ENCODE results near the gene ZNRF3.
A peak's percentile ranks its signal among the peaks of the same experiment; 100 is the strongest.

The ZNRF3 gene

DNA sequence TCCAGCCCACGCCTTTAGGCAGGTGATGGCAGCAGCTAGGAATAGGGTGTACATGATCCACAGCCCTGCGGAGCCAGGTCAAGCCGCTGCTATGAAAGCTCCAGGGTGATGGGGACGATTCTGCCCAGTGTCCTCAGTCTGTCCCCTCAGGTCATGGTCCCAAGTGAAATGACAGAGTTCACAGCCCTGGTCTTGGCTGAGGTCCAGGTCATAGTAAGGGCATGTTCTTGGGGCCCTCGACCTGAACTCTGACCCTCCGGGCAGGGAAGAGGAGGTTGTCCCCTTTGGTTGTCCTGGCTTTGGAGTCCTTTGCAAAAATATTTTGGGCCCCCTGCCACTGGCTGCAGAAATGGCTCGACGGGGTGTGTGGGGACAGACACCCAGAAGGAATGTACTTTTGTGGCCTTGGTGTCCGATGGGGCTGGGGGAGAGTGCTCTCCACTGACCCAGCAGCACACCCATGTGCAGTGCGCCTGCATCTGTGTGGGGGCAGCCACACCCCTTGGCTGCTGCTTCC lies 170.9 kb downstream of the ZNRF3 start:
- no peaks in the 10 kb centered on the region for H3K27me3 ChIP-seq (ENCODE audit: control insufficient read depth, insufficient read depth, low read length)
- no peak overlapping the region for H3K27ac ChIP-seq (ENCODE audit: low read length)
- H3K4me3 ChIP-seq (ENCODE audit: low read length), result no peak overlapping the region
- H3K4me1 ChIP-seq (ENCODE audit: control insufficient read depth, low read depth, low read length), result peaks cover 34% of the 10 kb centered on the region
- H3K36me3 ChIP-seq (ENCODE audit: control insufficient read depth, low read depth, low read length), result peaks cover 17% of the 10 kb centered on the region
- no peaks in the 10 kb centered on the region for H3K9me3 ChIP-seq (ENCODE audit: control insufficient read depth, low read depth, low read length)
- H3K9ac ChIP-seq (ENCODE audit: low read length), result no peak overlapping the region

DNA sequence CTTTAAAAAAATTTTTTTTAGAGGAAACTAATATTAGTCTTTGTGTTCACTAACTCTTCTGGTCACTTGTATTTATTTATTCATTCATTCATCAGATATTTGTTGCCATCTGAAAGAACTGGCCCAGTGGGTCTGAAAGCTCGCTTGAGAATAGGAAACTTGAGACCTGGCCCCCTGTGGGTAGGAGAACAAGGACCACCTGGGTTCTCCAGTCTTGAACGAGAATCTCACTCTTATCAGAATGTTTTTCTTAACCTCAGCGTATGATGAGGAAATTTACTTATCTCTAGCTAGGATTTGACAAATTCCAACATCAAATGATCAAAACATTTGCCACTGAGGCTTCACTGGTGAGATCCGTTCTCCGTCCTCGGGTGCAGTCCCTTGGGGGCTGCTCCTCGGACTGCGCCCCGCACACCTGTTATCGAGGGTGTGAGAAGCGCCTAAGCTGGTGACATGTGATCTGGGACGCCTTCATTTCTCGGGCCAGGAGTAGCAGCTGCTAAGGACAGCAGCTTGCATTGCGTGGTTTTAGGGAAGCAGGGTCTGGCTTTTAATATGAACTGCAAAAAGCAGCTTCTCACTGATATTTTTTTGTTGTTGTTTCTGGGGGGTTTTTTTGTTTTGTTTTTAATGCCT lies 171.9 kb downstream of the ZNRF3 start:
- no peaks in the 10 kb centered on the region for H3K27me3 ChIP-seq (ENCODE audit: control insufficient read depth, insufficient read depth, low read length)
- H3K4me1 ChIP-seq (ENCODE audit: control insufficient read depth, low read depth, low read length), result peaks cover 34% of the 10 kb centered on the region
- H3K27ac ChIP-seq (ENCODE audit: low read length), result no peak overlapping the region
- no peak overlapping the region for H3K9ac ChIP-seq (ENCODE audit: low read length)
- H3K36me3 ChIP-seq (ENCODE audit: control insufficient read depth, low read depth, low read length), result peaks cover 8% of the 10 kb centered on the region
- H3K4me3 ChIP-seq (ENCODE audit: low read length), result peak overlapping the region; percentile 39
- H3K9me3 ChIP-seq (ENCODE audit: control insufficient read depth, low read depth, low read length), result no peaks in the 10 kb centered on the region

DNA sequence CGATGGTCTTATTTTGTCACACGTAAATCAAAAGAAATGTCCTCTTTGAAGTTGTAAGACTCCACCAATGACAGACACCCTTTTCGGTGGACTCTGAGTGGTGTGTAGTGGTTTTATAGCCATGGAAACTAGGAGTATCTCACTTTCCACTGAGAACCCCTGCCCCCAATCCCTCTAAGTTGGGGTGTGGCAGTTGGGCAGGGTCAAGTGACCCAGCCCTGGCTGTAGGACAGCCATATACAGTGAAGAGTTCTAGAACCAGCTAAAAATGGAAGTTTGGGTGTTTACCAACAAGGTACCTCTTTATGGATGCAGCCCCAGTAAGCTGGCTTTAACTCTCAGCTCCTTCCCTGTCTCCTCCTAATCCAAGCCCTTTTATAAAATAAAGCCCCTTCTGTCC lies 173.1 kb downstream of the ZNRF3 start:
- H3K9ac ChIP-seq (ENCODE audit: low read length), result no peak overlapping the region
- H3K4me3 ChIP-seq (ENCODE audit: low read length), result no peak overlapping the region
- no peaks in the 10 kb centered on the region for H3K36me3 ChIP-seq (ENCODE audit: control insufficient read depth, low read depth, low read length)

DNA sequence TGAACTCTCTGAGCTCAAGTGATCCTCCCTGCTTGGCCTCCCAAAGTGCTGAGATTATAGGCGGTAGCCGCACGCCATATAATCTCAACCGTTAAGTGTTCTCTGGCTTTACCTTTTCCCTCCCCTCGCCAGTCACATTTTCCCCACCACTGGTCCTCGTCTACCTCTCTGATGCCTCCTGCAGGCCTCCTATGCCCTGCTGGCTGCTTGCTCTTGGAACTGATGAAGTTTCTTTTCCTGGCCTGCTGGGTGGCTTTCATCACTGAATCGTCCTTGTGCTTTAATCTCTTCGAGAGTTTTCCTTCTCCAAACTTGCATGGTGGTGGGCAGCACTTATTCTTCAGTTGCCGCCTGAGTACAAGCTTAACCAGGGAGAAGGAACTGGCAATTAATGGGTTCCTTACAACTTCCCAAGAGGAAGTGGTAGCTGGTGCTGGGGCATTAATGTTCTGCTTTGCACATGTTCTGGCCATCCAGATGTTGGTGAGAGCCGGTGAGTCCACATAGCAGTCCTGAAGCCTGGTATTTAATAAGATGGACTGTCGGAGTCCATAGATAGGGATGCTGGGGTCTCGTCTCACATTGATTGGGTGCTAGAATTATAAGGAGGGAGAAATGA lies 177.0 kb downstream of the ZNRF3 start:
- Histone ChIP-seq H3K36me3 (ENCODE audit: control insufficient read depth, low read depth, low read length) (no peaks in the 10 kb centered on the region), H3K9ac (ENCODE audit: low read length) (no peak overlapping the region)

More for the DNA sequence above, 173.1 kb downstream of the ZNRF3 start:
- Histone ChIP-seq H3K9me3 (ENCODE audit: control insufficient read depth, low read depth, low read length) (no peaks in the 10 kb centered on the region), H3K4me1 (ENCODE audit: control insufficient read depth, low read depth, low read length) (peaks cover 34% of the 10 kb centered on the region), H3K27me3 (ENCODE audit: control insufficient read depth, insufficient read depth, low read length) (no peaks in the 10 kb centered on the region), H3K27ac (ENCODE audit: low read length) (no peak overlapping the region)

DNA sequence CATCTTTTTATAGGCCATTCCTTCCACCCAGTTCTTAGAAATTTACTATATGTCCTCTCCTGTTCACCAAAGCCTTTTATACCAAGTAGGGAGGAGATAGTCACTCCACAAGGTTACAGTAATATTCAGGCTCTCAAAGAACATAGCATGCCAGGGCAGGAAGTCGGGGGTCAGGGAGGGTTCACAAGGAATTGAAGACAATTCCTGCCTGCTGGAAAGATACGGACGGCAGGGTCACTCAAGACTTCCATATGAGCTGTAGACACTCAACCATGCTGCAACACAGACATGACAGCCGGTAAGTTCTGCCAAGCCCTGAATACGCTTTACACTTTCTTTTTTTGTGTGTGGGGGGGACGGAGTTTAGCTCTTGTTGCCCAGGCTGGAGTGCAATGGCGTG lies 177.6 kb downstream of the ZNRF3 start:
- H3K9me3 ChIP-seq (ENCODE audit: control insufficient read depth, low read depth, low read length), result no peaks in the 10 kb centered on the region
- H3K27me3 ChIP-seq (ENCODE audit: control insufficient read depth, insufficient read depth, low read length), result no peaks in the 10 kb centered on the region
- H3K4me3 ChIP-seq (ENCODE audit: low read length), result no peak overlapping the region

More for the DNA sequence above, 177.0 kb downstream of the ZNRF3 start:
- Histone ChIP-seq H3K27ac (ENCODE audit: low read length) (no peak overlapping the region), H3K9me3 (ENCODE audit: control insufficient read depth, low read depth, low read length) (no peaks in the 10 kb centered on the region), H3K27me3 (ENCODE audit: control insufficient read depth, insufficient read depth, low read length) (no peaks in the 10 kb centered on the region), H3K4me3 (ENCODE audit: low read length) (no peak overlapping the region), H3K4me1 (ENCODE audit: control insufficient read depth, low read depth, low read length) (peaks cover 10% of the 10 kb centered on the region)

DNA sequence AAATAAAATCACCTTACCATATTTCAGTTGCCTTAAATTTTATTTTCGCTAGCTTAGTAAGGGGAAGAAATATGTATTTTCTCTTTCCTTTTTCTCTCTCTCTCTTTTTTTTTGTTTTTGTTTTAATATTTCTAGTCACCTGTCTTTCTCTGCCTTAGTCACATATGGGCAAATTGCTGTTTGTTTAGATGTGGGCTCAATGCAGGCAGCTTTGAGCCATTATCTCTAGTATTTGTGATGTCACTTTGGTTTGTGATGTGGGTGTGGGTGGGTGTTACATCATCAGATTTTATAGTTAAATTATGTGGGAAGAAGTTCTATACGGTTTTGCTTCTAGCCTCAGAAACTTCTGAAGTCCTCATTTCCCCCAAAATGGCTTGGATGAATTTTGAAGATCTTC lies 178.4 kb downstream of the ZNRF3 start, which contains the start of gene C22orf31:
TSS of gene C22orf31 (minus strand) at position 59 of the 400 bp plus-strand sequence. CDS start at position 20, 39 bp downstream.
- no peaks in the 10 kb centered on the region for H3K4me1 ChIP-seq (ENCODE audit: control insufficient read depth, low read depth, low read length)
- H3K4me3 ChIP-seq (ENCODE audit: low read length), result no peak within 1 kb of the TSS
- no peaks in the 10 kb centered on the region for H3K9me3 ChIP-seq (ENCODE audit: control insufficient read depth, low read depth, low read length)
- H3K27ac ChIP-seq (ENCODE audit: low read length), result no peak within 1 kb of the TSS
- no peak within 1 kb of the TSS for H3K9ac ChIP-seq (ENCODE audit: low read length)
- no peaks in the 10 kb centered on the region for H3K36me3 ChIP-seq (ENCODE audit: control insufficient read depth, low read depth, low read length)
- no peaks in the 10 kb centered on the region for H3K27me3 ChIP-seq (ENCODE audit: control insufficient read depth, insufficient read depth, low read length)

More for the DNA sequence above, 177.6 kb downstream of the ZNRF3 start:
- no peaks in the 10 kb centered on the region for H3K36me3 ChIP-seq (ENCODE audit: control insufficient read depth, low read depth, low read length)
- no peak overlapping the region for H3K9ac ChIP-seq (ENCODE audit: low read length)
- no peak overlapping the region for H3K27ac ChIP-seq (ENCODE audit: low read length)
- peaks cover 4% of the 10 kb centered on the region for H3K4me1 ChIP-seq (ENCODE audit: control insufficient read depth, low read depth, low read length)

DNA sequence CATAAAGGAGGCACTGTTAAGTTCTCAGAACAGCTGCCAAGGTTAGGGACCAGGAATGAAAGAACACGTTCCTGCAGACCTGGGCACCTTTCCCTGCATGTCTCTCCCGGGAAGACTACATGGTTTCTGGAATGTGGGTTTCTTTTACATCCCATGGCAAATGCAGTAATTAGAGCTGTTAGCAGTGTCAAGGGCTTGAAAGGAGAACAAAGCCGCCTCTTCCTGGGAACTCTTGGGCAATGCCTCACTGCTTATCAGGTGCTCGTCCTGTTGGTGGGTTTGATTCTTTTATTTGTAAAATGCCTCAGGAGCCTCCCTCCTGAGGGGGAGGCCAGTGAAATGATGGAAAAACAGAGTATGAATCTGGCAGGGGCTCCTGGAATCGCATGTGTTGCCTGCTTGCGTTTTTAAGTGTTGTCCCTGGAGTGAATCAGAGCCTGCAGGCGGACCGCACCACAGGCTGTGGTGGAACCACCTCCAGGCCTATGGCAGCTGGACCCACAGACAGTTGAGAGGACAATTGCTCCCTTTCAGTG lies 179.0 kb downstream of the ZNRF3 start:
- no peaks in the 10 kb centered on the region for H3K36me3 ChIP-seq (ENCODE audit: control insufficient read depth, low read depth, low read length)
- no peak overlapping the region for H3K9ac ChIP-seq (ENCODE audit: low read length)
- H3K27me3 ChIP-seq (ENCODE audit: control insufficient read depth, insufficient read depth, low read length), result no peaks in the 10 kb centered on the region
- no peaks in the 10 kb centered on the region for H3K9me3 ChIP-seq (ENCODE audit: control insufficient read depth, low read depth, low read length)
- no peak overlapping the region for H3K27ac ChIP-seq (ENCODE audit: low read length)
- no peak overlapping the region for H3K4me3 ChIP-seq (ENCODE audit: low read length)
- H3K4me1 ChIP-seq (ENCODE audit: control insufficient read depth, low read depth, low read length), result no peaks in the 10 kb centered on the region

DNA sequence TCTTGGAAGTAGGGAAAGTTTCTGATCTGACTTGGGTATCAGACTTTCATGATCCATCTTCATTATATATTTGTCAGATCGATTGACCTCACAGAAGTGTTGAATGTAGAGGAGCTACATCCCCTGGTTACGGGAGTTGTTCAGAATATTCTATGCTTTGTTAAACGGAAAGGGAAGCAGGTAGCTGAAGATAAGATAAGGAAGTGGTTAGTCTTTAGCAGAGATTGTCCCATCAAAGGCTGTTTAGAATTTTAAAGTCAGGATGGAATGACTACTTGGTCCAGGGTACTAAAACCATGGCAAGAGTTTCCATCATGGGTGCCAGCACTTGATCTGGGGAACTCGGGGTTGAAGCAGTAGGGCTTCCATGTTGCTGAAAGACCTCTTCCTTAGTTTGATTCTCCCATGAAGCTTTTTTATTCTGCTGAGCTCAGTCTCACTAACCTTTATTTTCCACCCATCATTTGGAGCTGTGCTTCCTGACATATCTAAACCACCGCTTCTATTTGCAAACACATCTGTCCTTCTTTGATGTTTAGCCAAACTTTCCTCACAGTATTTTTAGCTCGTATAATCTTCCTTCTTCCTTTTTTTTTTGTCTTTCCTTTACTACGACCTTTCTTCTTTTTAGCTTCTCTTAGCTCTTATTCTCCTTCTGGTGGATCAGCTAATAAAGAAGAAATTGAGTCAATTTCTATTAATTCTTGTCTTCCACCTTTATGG lies 182.3 kb downstream of the ZNRF3 start:
- no peaks in the 10 kb centered on the region for H3K9me3 ChIP-seq (ENCODE audit: control insufficient read depth, low read depth, low read length)
- H3K36me3 ChIP-seq (ENCODE audit: control insufficient read depth, low read depth, low read length), result no peaks in the 10 kb centered on the region
- H3K27ac ChIP-seq (ENCODE audit: low read length), result no peak overlapping the region
- H3K4me1 ChIP-seq (ENCODE audit: control insufficient read depth, low read depth, low read length), result no peaks in the 10 kb centered on the region
- H3K9ac ChIP-seq (ENCODE audit: low read length), result no peak overlapping the region
- peaks cover 14% of the 10 kb centered on the region for H3K27me3 ChIP-seq (ENCODE audit: control insufficient read depth, insufficient read depth, low read length)
- no peak overlapping the region for H3K4me3 ChIP-seq (ENCODE audit: low read length)

DNA sequence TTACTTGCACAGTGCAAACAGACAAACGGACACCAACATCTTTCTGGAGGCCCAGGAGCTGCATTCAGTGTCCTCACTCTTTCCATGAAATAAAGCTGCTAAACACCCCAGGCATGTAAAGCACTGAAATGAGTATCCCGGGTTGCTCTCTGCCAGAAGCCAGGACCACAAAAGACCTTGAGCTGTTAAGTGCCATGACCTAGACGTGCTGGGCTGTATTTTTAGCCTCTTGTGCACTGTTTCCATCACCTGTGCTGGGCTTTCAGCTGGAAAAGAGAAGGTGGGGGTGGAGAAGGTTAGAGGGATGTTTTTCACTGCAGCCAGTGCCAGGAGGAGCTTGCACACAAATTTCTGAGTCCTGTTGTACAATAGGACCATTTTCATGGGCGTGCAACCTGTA lies 186.1 kb downstream of the ZNRF3 start:
- Histone ChIP-seq H3K36me3 (ENCODE audit: control insufficient read depth, low read depth, low read length) (no peaks in the 10 kb centered on the region), H3K27me3 (ENCODE audit: control insufficient read depth, insufficient read depth, low read length) (peaks cover 48% of the 10 kb centered on the region), H3K9ac (ENCODE audit: low read length) (no peak overlapping the region), H3K4me3 (ENCODE audit: low read length) (no peak overlapping the region), H3K27ac (ENCODE audit: low read length) (no peak overlapping the region), H3K4me1 (ENCODE audit: control insufficient read depth, low read depth, low read length) (peaks cover 10% of the 10 kb centered on the region), H3K9me3 (ENCODE audit: control insufficient read depth, low read depth, low read length) (no peaks in the 10 kb centered on the region)

DNA sequence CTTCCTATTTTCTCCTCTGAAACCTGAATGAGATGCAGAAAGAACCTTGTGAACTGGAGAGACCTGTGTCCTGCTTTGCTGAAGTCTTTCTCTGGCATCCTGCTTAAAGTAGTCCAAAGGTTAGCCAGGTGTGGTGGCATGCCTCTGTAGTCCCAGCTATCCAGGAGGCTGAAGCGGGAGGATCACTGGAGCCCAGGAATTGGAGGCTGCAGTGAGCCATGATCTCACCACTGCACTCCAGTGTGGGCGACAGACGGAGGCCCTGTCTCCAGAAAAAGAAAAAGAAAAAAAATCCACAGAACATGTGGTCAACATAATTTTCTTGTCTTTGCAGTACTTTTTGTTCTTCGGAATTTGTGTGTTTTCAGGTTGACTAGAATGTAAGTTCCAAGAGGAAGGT lies 187.1 kb downstream of the ZNRF3 start:
- Histone ChIP-seq H3K27ac (ENCODE audit: low read length) (no peak overlapping the region), H3K27me3 (ENCODE audit: control insufficient read depth, insufficient read depth, low read length) (peaks cover 58% of the 10 kb centered on the region), H3K9me3 (ENCODE audit: control insufficient read depth, low read depth, low read length) (no peaks in the 10 kb centered on the region), H3K4me1 (ENCODE audit: control insufficient read depth, low read depth, low read length) (peaks cover 10% of the 10 kb centered on the region), H3K9ac (ENCODE audit: low read length) (no peak overlapping the region), H3K36me3 (ENCODE audit: control insufficient read depth, low read depth, low read length) (no peaks in the 10 kb centered on the region), H3K4me3 (ENCODE audit: low read length) (no peak overlapping the region)

DNA sequence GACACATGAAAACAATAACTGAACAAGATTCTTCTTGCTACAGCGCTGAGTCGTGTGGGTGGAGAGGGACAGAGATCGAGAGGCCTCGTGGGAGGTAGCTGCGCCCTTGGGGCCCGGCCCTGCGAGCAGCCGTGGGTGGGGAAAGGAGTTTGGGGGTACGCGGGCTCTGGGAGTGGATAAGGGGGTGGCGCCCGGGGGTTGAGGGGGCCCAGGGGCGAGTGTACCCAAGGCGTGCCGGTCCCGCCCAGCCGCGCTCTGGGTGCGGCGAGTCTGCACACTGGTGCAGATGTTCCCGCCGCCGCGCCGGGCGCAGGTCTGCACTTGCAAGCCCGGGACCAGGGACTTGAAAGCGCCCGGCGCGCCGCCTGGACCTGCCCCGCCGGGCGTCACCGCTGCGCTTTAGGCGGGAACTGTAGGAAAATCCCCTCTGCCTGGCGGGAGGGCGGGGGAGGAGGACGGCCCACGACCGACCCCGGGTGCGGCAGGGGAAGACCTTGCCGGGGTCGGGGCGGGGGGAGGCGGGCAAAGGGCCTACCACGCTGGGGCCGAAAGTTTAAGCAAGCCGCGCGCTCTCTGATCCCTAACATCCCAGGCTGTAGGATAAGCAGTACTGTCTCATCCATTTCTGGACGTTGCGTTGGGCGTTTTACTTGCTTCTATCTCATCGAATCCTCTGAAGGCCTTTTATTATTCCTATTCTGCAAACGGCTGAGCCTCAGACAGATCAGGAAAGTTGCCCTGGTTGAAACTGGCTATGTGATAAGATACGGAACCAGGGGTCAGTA lies 188.1 kb downstream of the ZNRF3 start:
- H3K4me3 ChIP-seq (ENCODE audit: low read length), result peak overlapping the region; percentile 55
- H3K36me3 ChIP-seq (ENCODE audit: control insufficient read depth, low read depth, low read length), result no peaks in the 10 kb centered on the region
- H3K27ac ChIP-seq (ENCODE audit: low read length), result no peak overlapping the region

More for the DNA sequence above, 188.1 kb downstream of the ZNRF3 start:
- no peaks in the 10 kb centered on the region for H3K9me3 ChIP-seq (ENCODE audit: control insufficient read depth, low read depth, low read length)
- peaks cover 10% of the 10 kb centered on the region for H3K4me1 ChIP-seq (ENCODE audit: control insufficient read depth, low read depth, low read length)
- no peak overlapping the region for H3K9ac ChIP-seq (ENCODE audit: low read length)
- peaks cover 62% of the 10 kb centered on the region for H3K27me3 ChIP-seq (ENCODE audit: control insufficient read depth, insufficient read depth, low read length)

Data from iPS-18a (cell line).